Stimulated activated CD4-positive, alpha-beta T cell treated with anti-CD3 and anti-CD28 coated beads, Interleukin-1b, Interleukin-23, amount 100 ng/mL, for 1 hour (primary cell): ENCODE data around the gene OTULIN.

Experiments
- DNase-seq, 2 donors: peaks; one replicate each; pipeline ENCODE4 v3.0.0-alpha.2; 2020; ENCODE audit warnings: low read depth in 2 of 2

The OTULIN gene

DNA sequence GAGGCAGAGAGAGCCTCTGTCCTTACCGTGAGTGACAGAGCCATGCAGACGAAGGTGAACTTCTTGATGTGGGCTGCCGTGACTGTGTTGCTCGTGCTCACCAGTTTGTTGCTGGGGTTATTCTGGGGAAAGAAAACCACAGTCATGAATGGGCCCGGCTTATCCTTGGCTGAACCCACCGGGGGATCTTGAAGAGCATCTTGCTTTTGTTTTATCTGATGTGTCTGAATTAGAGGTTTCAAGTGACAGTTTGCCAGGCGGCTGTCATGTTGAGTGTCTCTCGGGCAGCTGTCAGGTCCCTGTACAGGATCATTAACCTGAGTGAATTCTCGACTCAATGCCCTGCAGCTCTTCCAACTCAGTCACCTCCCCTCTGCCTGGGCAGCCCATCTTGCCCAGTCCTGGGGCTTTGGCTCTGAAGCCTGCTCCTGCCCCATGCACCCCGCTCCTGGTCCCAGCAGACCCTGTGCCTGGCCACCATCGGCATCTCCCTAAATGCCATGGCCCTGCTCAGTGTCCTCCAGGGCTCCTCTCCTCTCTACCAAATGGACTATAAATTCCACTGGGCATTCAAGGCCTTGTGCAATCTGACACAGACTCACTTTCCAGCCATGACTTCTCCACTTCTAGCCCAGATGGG lies 77.4 kb downstream of the OTULIN start:
- no peak for DNase-seq

DNA sequence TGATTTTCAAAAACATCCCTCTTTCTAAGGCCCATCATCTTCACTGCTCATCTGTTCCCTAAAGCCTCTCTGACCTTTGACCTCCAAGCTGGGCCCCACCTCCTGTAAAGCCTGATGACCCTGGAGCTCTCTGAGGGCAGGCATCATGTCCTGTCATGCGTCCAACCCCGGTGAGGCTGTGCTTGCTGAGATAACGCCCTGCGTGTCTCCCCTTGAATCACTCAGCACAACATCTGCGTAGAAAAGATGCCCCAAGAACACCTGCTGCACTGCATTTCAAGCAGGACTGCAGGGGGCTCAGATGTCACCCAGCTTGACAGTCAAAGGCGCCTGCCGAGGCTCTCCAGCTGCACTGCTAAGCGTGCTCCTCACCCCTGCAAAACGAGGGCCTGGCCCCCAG lies 78.0 kb downstream of the OTULIN start:
- no peak for DNase-seq

DNA sequence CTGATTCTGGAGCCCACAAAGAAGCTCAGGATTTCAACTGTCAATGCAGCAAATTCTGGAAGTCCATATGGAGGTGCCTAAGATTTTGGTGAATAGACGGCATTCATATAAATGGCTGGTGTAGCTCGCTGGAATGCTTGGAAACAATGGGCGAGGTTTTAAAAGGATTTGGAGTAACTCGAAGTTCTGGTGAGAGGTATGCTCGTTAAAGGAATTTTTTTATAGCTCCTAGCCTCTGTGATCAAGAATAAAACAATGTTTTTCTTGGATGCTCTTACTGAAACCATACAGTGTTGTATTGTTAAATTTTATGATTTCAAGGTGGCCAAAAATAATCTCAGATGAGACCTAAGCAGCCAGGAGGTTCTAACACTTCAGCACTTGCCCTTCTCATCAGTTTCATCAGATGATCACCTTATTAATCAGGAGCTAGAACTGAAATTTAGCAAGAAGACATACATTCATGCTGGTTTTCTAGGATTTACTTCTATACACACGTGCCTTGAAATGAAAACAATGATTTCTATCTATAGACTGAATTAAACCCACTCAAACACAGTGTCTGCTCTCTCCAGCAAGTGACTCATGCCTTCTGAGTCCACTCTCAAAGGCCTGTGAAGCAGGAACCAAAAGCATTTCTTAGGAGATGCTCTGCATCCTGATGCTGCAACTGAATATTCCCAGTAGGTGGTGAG lies 79.2 kb downstream of the OTULIN start:
- DNase-seq: no peak

GRCh38 chr5:14744296-14745187 lies 80.0 kb downstream of the OTULIN start:
- DNase-seq: no peak

- DNase-seq: no peak
These were observed 80.7 kb downstream of the OTULIN start for GRCh38 chr5:14745188-14745563.

DNA sequence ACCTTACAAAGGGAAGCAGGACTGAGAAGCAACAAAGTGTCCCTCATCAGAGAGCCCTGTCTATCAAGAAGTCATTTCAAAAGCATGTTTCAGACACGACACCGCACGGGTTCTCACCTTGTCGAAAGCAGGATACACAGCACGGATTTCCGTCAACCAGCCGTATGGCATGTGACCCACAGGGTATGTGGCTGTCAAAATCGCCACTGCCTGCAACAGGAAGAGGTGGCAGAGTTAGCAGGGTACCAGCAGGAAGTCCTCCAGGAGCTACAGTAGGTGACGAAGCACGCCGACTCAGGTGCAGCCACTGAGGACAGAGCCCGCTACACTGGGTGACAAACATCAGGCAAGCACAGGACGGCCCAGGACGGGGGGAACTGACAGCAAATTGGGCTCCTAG lies 81.2 kb downstream of the OTULIN start:
- DNase-seq: no peak

GRCh38 chr5:14748180-14748900 lies 83.8 kb downstream of the OTULIN start:
- no peak for DNase-seq
